GM21528 (cell line): ENCODE measurements around the gene TPI1.
A peak's percentile ranks its signal among the peaks of the same experiment; 100 is the strongest.
"Not testable (repeated sequence)": the region's sequence is repeated elsewhere in the genome, so short reads cannot be mapped to it uniquely, and the experiment has no call there.

Experiments
- ATAC-seq: cut with Tn5 transposase; IDR thresholded peaks from one replicate; pipeline ENCODE4 v1.9.1; 2021; ENCODE audit warnings: mild to moderate bottlenecking, moderate library complexity; ENCODE audit not compliant: unreplicated experiment, low FRiP score

Gene TPI1

GRCh38 chr12:6865307-6865706, 2.0 kb upstream of the TPI1 start:
- ATAC-seq: not testable (repeated sequence)

GRCh38 chr12:6866163-6866919, 990 bp upstream of the TPI1 start:
- no peak for ATAC-seq

- peak; percentile 10 for ATAC-seq
Observed at GRCh38 chr12:6866920-6867412, 365 bp upstream of the TPI1 start.

GRCh38 chr12:6868211-6869048, 1.1 kb downstream of the TPI1 start:
- no peak for ATAC-seq

DNA sequence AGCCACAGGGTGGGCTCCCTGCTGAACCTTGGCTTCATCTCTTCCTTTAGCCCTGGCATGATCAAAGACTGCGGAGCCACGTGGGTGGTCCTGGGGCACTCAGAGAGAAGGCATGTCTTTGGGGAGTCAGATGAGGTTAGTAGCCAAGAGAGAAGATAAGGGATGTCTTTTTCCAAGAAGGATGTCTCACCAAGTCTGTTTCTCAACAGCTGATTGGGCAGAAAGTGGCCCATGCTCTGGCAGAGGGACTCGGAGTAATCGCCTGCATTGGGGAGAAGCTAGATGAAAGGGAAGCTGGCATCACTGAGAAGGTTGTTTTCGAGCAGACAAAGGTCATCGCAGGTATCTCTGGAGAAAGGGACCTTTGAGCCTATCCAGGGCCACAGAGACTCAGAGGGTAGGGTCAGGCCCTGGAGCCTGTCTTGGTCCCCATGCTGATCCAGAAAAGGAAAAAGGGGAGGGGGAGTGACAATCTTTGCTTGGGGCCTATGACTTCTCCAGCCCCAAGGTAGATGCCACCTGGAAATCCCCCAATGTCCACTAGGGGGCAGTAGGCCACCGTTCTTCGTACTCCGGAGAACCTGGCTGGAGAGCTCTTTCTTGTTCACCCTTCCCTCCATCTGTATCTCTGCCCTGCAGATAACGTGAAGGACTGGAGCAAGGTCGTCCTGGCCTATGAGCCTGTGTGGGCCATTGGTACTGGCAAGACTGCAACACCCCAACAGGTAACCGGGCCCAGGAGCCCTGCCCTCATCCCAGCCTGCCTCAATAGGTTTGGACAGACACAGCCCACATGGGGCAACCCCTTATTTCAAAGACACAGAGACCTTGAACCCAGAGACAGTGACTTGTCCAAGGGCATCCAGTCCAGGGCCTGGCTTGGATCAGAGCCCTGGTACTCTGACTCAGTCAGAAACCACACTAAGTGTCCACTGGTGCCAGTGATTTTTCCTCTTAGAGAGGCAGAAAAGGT, 2.0 kb downstream of the TPI1 start:
- no peak for ATAC-seq

DNA sequence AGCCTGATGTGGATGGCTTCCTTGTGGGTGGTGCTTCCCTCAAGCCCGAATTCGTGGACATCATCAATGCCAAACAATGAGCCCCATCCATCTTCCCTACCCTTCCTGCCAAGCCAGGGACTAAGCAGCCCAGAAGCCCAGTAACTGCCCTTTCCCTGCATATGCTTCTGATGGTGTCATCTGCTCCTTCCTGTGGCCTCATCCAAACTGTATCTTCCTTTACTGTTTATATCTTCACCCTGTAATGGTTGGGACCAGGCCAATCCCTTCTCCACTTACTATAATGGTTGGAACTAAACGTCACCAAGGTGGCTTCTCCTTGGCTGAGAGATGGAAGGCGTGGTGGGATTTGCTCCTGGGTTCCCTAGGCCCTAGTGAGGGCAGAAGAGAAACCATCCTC, 3.0 kb downstream of the TPI1 start:
- not testable (repeated sequence) for ATAC-seq

DNA sequence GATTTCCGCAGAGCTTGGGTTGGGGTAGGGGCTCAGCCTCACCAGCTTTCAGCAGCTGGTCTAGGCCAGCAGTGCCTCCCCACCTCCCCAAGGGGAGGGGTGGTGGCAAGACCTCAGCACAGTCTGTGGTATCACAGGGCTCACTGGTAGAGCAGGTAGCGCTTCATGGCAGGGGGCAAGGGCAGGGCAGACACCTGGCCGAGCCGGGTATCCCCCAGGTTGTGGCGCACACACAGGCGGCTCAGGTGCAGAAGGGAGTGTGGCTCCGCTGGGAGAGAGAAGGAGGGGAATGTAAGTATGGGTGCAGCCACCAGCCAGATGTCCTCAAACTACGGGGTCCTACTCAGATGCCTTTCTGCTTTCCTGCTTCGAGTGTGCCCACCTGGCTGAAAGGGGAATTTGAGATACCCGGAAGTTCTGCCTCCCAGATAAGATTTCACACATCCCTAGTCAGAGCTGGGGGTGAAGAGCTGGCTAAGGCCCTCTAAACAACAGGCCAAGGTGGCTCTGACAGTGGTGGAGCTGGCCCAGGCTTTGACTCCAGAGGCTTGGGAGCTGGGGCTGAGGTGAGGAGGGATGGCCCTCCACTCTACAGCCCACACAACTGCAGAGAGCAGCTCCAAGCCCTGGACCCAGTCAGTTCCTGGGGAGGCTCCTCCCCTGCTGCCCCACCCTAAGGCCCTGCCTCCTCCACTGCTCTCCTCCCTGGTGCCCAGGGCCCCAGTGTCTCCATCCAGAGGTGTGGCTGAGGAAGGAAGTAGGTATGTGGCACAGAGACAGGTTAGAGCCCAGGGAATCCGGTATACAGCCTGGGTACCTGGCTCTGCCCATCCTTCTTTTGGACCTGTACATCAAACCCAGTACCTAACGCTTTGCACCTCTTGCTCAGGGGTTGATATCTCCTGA, 4.0 kb downstream of the TPI1 start:
- no peak for ATAC-seq

- no peak for ATAC-seq
Observed at GRCh38 chr12:6872073-6873048, 5.0 kb downstream of the TPI1 start.

DNA sequence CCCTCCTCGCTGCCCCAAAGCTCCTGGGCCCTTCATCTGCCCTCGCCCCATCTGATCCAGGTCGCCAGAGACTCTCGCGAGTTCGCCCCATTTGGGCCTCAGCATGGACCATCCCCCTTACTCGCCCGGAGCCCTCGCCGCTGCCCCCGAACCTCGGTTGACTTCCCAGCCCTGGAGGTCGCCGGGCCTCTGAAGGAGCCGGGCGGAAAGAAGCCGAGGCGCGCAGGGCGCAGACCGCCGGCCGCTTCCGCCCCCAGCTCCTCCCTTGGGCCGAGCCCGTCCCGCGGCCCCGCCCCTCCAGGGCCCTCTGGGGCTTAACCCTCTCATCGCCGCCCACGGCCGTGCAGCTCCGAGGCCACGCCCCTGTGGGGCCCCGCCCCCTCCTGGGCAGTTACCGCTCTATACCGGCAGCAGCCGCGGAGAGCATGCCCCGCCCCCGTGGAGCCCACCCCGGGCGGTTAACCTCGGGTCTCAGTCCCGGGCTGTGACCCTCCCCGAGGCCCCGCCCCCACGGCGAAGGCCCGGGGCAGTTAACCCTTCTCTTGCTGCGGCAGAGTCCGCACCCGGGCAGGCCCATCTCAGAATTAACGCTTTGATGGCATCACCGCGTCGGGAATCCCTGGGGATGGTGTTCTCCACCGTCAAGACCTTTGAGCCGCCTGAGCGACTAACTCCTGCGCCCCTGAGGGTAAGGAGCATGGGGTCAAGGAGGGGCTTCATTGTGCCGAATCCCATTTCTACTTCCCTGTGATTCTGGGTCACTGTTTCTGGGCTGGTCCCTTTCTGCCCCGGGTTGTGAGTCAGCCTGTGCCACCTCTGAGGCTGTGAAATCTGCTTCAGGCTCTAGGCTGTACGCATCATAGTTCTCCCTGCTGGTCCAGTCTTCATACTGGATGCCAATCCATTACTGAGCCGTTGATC, 6.0 kb downstream of the TPI1 start, which contains the start of gene SPSB2:
TSS of gene SPSB2 (minus strand) at position 210 of the 921 bp plus-strand sequence. CDS start 402 bp downstream, outside the sequence.
- ATAC-seq: peak; percentile 75

GRCh38 chr12:6874015-6874368, 6.7 kb downstream of the TPI1 start:
- ATAC-seq: not testable (repeated sequence)

DNA sequence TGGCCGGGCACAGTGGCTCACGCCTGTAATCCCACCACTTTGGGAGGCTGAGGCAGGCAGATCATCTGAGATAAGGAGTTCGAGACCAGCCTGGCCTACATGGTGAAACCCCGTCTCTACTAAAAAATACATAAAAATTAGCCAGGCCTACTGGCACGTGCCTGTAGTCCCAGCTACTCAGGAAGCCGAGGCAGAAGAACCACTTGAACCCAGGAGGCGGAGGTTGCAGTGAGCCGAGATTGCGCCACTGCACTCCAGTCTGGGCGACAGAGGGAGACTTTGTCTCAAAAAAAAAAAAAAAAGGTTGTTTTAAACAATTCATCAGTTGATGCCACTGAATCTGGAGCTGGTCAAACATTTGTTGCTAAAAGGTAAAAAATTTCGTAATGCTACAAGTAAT, 12.5 kb downstream of the TPI1 start:
- not testable (repeated sequence) for ATAC-seq

GRCh38 chr12:6883252-6883651, 15.9 kb downstream of the TPI1 start:
- ATAC-seq: no peak

DNA sequence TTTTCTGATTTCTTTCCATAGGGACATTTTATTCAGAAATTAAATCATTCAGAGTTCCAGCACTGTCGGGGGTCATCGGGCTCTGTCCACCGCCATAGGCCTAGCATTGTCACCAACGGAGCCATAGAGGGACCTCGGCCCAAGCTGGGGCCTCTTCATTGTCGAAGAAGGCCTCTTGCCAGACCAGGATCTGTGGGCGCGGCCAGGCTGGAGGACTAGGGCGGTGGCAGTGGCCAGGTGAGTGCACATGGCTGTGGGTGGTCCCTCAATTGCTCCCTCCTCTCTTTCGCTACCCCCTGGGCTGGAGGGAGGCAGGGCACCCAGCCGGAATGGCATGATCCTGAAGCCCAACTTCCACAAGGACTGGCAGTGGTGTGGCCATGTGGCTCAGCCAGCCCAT, 16.4 kb downstream of the TPI1 start:
- no peak for ATAC-seq

GRCh38 chr12:6884539-6884938, 17.2 kb downstream of the TPI1 start:
- no peak for ATAC-seq

- ATAC-seq: not testable (repeated sequence)
Observed at GRCh38 chr12:6886206-6886999, 19.1 kb downstream of the TPI1 start.

GRCh38 chr12:6887460-6887859, 20.1 kb downstream of the TPI1 start:
- ATAC-seq: no peak
